Measurements from ENCODE around the gene LTA4H. TPM values are rescaled to one million over a fixed set of nuclear protein-coding genes. Genes with fewer than 3 reads are reported as not detected.

Gene LTA4H
- total RNA-seq, 4 donors from 2014 or later = 52.9 to 121 (median 70.9) TPM

DNA sequence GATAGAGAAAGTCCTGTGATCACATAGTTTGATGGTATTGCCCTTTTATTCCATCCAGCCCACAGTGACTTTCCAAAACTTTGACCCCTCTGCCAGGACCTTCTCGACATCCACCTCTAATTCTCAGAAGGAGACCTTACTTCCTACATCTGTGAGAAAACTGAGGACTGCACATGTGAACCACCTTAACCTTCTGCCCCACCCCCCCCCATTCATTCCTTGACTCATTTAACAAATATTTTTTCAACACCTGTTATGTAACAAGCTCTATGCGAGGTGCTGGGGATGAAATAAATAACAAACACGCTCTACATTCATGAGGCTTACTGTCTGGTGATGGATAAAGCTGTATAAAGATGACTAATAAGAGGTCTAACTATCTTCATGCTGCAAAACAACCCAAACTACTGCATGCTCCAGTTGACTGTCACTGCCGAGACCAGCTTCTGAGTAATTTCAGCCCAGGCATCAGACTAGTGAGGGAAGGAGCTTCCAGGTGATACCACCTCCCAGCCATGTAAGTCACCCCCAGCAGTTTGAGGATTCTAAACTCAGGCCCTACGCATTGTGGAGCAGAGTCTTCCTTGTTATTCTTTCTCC, 37.4 kb downstream of the LTA4H start:
- H3K9me3 ChIP-seq = no peaks in the 10 kb centered on the region
- TF ChIP-seq POLR2A (IDR thresholded peaks at IDR 0.05) = no peak
- TF ChIP-seq CTCF (IDR thresholded peaks at IDR 0.05) = no peak
- H3K36me3 ChIP-seq = no peaks in the 10 kb centered on the region
- H3K4me1 ChIP-seq = no peaks in the 10 kb centered on the region
- H3K27me3 ChIP-seq = no peaks in the 10 kb centered on the region
- no peak for DNase-seq
- no peak overlapping the region for H3K27ac ChIP-seq
- intact Hi-C loops (cut with DNase I; ENCODE audit: low total_unique reads) = no loop called here
- H3K4me3 ChIP-seq = no peak overlapping the region

GRCh38 chr12:95997276-95997675, 38.1 kb downstream of the LTA4H start:
- H3K9me3 ChIP-seq = no peaks in the 10 kb centered on the region
- intact Hi-C loops (cut with DNase I; ENCODE audit: low total_unique reads) = no loop called here
- H3K36me3 ChIP-seq = no peaks in the 10 kb centered on the region
- H3K27me3 ChIP-seq = no peaks in the 10 kb centered on the region
- H3K4me1 ChIP-seq = no peaks in the 10 kb centered on the region
- no peak overlapping the region for H3K27ac ChIP-seq
- no peak for DNase-seq
- H3K4me3 ChIP-seq = no peak overlapping the region
- TF ChIP-seq POLR2A (IDR thresholded peaks at IDR 0.05) (no peak), CTCF (IDR thresholded peaks at IDR 0.05) (no peak)

DNA sequence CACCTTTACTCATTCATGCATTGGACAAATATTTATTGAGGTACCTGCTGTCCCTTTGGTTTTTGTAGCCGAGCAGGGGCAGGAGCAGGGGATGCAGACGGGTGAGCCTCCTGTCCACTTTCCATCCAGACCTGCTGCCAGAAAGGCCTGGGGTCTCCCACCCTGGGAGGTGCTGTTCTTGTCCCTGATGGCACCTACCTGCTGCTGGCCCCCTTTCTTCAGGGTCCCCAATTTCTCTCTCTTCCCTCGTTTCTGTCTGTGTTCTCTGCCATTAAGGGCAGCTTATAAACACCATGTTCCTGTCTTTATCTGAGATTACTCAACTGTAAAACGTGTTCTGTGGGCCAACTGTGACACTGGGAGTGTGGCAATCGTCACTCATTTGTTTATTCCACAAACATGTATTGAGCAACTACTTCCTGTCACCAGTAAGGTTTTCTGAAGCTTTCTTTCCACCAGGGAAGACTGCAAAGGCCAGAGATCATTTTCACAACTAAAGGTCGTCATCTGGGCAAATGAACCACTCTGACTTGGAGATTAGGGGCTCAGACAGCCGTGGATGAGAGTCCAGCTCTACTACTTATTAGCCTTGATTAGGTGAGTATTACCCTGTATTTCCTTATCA, 39.2 kb downstream of the LTA4H start, which contains the start of gene HAL:
TSS of gene HAL (minus strand) at position 311 of the 625 bp plus-strand sequence. CDS start 434 bp downstream, outside the sequence.
- Histone ChIP-seq H3K9me3 (no peaks in the 10 kb centered on the region), H3K4me1 (no peaks in the 10 kb centered on the region), H3K27ac (no peak within 1 kb of the TSS), H3K4me3 (no peak within 1 kb of the TSS), H3K36me3 (no peaks in the 10 kb centered on the region), H3K27me3 (no peaks in the 10 kb centered on the region)
- no peak for DNase-seq
- TF ChIP-seq POLR2A (IDR thresholded peaks at IDR 0.05) (no peak), CTCF (IDR thresholded peaks at IDR 0.05) (no peak)
- intact Hi-C loops (cut with DNase I; ENCODE audit: low total_unique reads) = no loop called here

GRCh38 chr12:95995238-95996031, 40.0 kb downstream of the LTA4H start:
- Histone ChIP-seq H3K27me3 (no peaks in the 10 kb centered on the region), H3K27ac (no peak overlapping the region), H3K9me3 (no peaks in the 10 kb centered on the region), H3K4me3 (no peak overlapping the region), H3K4me1 (no peaks in the 10 kb centered on the region), H3K36me3 (no peaks in the 10 kb centered on the region)
- TF ChIP-seq CTCF (IDR thresholded peaks at IDR 0.05) (no peak), POLR2A (IDR thresholded peaks at IDR 0.05) (no peak)
- DNase-seq = no peak
- intact Hi-C loops (cut with DNase I; ENCODE audit: low total_unique reads) = no loop called here

GRCh38 chr12:95994476-95994875, 40.9 kb downstream of the LTA4H start:
- Histone ChIP-seq H3K27ac (no peak overlapping the region), H3K9me3 (no peaks in the 10 kb centered on the region), H3K36me3 (no peaks in the 10 kb centered on the region), H3K27me3 (no peaks in the 10 kb centered on the region), H3K4me1 (no peaks in the 10 kb centered on the region), H3K4me3 (no peak overlapping the region)
- intact Hi-C loops (cut with DNase I; ENCODE audit: low total_unique reads) = no loop called here
- no peak for DNase-seq
- TF ChIP-seq POLR2A (IDR thresholded peaks at IDR 0.05) (no peak), CTCF (IDR thresholded peaks at IDR 0.05) (no peak)
